GM12891 (cell line): Measurements from ENCODE around the gene IMMP2L.

ENCODE experiments used
- POLR2A ChIP-seq: IDR thresholded peaks from 2 replicates; pipeline ENCODE4 v1.6.1; 2011; ENCODE audit warnings: low read depth, low read length, control low read depth
- POLR2AphosphoS5 ChIP-seq: IDR thresholded peaks from 2 replicates; pipeline ENCODE4 v1.6.1; 2011; ENCODE audit warnings: low read depth, low read length, control low read depth
- POU2F2 ChIP-seq: IDR thresholded peaks from 2 replicates; pipeline ENCODE4 v1.6.1; 2011; ENCODE audit warnings: low read depth, mild to moderate bottlenecking, control low read depth, low read length, moderate library complexity
- TAF1 ChIP-seq: IDR thresholded peaks from 2 replicates; pipeline ENCODE4 v1.6.1; 2011; ENCODE audit warnings: low read depth, low read length, control low read depth

GRCh38 chr7:111312966-111313365 is 249.3 kb downstream of the IMMP2L start:
- TF ChIP-seq POLR2AphosphoS5 (no peak), TAF1 (no peak), POLR2A (no peak), POU2F2 (no peak)
